Middle frontal gyrus (tissue), 1 donor: ENCODE results near the gene MGMT.

ENCODE experiments used
- DNase-seq: peaks from one replicate; pipeline ENCODE4 v3.0.0-alpha.2; 2015; ENCODE audit warnings: low spot score; ENCODE audit errors: extremely low spot score

Gene MGMT

DNA sequence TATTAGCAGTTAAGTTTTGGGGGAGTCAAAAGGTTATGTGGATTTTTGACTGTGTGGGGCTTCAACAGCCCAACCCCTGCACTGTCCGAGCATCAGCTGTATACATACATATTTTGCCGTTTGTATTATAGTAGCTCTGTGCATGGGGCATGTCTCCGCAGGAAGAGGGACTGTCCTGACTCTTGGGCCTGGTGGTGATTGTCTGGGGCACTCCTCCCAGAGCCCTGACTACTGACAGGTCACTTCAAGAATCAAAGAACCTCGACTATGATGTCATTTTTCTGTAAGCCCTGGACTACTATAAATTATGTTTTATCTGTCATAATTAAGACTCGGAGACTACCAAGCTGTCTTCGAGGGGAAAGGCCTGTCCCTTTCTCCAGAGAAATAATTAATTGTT is 51.8 kb downstream of the MGMT start:
- no peak for DNase-seq

DNA sequence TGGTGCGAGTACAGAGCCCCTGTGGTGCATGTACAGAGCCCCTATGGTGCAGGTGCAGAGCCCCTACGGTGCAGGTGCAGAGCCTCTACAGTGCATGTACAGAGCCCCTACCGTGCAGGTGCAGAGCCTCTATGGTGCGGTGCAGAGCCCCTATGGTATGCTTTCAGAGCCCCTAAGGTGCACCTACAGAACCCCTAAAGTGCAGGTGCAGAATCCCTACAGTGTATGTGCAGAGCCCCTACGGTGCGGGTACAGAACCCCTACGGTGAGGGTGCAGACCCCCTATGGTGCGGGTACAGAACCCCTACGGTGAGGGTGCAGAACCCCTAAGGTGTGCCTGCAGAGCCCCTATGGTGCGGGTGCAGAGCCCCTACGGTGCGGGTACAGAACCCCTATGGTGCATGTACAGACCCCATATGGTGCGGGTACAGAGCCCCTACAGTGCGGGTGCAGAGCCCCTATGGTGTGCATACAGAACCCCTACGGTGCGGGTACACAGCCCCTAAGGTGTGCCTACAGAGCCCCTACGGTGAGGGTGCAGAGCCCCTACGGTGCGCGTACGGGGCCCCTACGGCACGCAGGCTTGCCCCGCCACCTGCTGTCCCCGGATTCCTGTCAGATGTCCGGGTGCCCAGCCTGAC is 53.5 kb downstream of the MGMT start:
- no peak for DNase-seq

DNA sequence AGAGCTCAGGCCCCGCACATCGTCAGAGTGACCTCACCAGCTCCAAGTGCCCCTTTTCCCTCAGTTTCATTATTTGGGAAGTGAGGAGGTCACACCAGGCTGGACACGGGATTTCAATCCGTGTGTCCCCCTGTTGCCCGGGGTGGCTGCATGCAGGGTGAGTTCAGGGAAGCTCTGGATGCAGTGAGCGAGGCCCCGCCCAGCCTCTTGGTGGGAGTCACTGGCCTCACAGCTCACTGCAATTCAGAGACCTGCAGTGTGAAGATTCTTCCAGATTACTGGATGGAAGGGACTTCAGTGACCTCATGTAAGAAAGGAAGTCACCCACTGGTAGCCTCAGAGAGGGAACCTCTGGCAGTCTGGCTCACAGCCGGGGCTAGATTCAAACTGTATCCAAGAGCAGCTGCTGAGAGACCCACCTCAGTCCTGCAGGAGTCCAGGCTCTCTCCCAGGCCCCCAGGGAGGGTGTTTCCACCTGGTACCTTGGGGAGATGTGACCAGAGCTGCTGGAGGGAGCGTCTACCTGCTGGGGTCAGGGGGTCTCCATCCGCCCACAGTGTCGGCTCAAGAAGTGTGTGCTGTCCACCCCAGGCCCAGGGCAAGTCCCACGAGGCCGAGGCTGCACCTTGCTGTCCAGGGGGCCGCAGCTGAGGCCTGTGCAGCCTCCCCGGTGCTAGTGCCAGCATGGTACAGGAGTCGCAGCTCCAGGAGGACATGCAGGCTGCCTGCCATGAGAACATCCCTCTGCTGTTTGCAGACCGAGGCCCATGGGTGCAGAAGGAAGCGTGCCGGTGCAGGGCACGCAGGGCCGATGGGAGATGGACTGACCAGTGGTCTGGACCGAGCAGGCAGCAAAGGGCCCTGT is 54.4 kb downstream of the MGMT start:
- DNase-seq: no peak

DNA sequence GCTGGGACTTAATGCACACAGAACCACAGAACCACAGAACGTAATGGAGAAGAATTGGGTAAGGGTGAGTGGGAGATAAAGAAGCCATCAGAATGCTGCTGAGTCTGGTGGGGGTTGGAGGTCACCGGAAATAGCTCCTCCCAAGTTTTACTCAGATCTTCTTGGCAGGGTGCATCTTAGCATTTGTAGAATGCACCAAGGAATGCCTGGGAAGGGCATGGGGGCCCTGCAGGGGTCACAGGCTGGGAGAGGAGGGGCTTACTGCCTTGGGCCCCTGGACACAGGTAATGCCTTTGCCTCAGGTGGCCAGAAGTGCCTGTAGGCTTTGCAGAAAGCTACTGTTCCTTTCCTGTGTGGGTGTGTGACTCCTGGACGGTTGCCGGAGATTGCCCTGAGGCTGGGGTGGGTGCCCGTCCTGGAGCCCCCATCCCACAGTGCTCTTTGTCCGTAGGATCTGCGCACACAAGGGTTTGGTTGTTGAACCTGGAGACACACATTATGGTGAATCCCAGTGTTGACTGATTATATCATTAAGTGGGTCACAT is 55.1 kb downstream of the MGMT start:
- DNase-seq: no peak

DNA sequence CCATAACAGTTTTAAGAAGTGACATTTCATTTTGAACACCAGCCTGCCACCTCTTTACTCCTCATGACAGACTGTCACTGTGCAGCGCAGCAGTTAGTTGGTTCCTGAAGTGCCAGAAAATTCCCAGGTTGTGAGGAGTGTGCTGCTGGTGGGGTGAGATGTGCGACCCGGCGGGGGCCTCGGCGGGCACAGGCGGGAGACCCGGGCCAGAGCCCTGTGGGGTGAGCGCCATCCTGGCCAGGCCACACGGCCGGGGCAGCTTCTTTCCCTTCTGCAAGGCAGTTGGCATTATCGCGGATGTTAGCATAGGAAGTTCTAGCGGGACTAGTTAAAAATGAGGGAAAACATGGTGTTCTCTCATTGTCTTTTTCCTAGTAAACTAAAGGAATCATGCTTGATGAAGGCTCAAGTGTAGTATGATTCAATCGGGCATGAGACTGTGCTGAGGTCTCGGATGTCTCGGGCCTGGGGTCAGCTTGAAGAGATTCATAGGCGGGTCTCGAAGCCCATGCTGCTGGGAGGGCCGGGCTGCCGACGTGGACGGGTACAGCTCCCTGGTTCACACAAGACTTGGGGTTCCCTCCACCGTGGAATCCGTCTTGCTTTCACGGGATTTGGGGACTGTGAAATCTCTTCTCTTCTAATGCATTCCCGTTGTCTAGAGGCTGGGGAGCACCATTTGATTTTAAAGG is 56.1 kb downstream of the MGMT start:
- no peak for DNase-seq

DNA sequence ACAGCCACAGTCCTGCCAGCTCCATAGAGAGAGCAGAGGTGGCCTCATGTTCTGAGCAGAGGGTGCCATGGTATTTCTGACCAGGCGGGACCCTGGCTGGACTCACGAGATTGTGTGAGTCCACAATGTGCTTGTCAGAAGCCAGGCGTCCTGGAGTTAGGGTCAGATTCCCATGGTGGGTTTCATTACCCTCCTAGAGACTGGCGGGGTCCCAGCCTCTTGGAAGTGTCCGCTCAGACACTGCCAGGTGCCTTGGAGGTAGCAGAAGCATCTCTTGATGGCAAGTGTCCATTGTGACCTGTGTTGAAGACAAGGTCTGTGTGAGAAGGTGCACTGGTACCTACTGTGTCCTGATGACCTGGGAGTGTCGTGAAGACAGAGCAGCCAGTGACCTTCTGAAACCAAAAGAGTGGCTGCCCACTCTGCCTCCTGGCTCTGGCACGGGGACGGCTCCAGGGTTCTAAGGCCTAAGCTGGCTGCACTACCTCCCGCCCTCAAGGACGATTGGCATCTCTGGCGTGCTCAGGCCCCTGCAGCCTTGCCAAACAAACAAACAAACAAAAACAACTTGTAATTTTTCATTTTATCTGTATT is 56.8 kb downstream of the MGMT start:
- no peak for DNase-seq

DNA sequence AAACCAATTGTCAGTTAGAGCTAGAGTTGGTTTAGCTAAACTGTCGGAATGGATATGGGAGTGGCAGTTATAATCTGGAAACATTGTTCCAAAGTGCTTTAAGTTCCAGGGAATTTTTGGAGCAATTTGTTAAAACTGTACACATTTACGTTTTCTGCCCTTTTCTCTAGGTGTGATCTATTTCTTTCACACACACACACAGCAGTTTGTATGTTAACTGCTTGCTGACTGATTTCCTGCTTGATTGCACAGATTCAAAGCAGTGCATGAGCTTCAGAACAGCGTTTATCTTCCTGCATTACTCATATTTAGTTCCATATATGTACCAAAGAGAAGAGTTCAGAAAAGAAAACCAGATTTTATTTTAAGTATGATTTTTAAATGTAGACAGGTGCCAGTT is 57.9 kb downstream of the MGMT start:
- DNase-seq: no peak

DNA sequence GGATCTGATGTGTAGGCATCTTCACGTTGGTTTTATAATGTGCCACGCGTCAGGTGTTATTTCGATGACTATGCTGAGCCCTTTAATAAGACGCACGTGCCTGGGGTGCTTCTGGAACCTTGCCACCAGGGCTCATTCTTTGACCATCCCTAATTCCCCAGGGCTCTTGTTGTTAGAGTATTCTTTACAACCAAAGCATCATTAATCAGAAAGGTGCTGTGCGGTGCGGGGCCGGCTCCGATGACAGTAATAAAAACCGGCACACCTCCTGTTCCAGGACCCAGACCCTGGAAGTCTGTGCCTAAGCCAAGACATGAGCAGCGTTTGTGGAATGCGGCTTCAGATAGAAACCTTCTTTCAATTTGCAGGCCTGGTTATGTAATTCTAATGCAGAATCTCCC is 58.4 kb downstream of the MGMT start:
- DNase-seq: no peak

DNA sequence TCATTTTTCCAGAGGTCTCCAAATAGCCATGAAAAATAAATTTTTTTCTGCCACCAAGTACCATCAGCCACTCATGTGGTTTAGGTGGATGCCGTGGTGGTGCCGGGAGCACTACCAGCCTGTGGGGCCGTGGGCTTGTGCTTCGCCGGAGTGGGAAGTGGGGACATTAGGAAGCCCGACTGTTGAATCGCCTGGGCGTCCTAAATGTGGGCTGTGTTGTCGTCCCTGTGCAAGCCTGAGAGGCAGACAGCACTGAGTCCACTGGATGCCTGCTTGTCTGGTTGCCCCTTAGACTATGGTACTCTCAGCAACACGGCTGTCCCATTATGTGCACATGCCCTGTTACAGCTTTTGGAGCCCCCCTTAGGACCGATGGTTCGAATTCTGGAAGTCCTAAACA is 59.9 kb downstream of the MGMT start:
- DNase-seq: no peak

DNA sequence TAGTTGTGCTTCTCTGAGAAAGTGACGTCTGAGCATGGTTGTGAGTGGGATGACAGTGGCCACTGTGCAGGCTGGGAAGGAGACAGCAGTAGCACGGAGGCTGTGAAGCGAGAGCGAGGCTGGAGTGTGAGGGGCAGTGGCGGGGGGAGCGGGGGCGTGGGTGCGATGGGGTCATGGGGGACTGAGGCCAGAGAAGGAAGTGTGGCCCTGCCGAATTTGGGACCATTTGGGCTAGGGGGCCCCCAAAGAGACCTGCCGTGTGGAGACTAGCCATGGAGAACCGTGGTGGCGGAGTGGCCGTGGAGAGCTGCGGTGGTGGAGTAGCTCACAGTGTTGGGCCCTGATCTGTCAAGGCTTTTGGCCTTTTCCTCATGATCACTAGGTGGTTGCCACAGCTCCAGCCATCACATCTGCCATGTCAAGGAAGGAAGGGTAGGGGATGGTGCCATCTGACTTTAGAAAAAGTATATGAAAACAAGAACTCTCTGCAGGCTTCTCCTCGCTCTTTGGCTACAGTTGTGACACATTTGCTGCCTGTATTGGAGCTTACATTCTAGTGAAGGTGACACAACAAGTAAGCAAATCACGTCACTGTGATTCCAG is 61.4 kb downstream of the MGMT start:
- no peak for DNase-seq

DNA sequence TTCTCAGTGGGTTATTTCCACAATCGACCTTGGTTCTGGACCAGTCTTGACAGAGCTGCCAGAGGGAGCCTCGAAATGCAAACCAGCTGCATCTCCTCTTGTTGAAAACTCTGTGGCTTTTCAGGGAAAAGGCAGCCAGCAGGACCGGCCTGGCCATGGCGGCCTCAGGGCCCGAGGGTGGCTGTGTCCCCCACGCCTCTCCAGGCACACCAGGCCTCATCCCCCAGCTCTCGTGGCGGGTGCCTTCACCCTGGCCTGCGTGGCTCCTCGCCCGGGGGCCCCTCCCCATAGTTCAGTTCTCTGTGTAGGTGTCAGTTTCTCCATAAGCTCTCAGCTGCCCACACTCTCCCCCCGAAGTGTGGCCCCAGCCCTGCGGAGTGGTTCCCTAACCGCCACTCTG is 63.5 kb downstream of the MGMT start:
- no peak for DNase-seq

DNA sequence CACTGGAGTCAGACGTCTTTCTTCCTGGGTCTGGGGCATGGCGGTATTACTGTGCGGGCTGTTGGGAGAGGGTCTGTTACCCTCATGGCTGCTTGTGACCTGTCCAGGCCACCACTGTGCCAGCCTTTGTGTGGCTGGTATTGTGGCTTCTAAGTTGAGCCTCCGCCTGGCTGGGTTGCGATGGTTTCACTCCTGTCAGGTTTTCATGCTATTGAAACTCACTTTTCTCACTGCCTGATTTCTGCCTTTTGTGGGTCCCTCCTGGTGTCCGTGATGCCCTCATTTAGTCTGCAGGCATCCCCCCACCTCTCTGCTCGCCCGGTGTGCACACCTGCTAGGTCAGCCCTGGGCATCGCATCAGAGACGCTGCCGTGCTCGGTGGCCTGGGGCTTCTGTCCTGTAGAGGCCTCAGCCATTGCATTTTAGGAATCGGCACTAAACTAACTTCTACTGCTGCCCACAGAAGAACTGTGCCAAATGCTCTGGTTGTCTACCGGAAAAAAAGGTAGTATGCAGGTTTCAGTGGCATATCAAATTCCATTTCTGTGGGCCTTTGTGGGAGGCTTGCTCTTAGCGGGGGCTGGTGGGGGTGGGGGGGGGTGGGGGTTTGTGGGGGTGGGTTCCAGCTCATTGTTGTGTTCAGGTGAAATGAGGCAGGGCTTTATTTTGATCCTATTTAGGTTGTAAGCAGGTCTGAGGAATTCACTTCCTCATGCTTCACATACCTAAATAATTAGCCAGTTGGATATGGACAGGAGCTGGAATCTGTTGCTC is 64.3 kb downstream of the MGMT start:
- DNase-seq: no peak

DNA sequence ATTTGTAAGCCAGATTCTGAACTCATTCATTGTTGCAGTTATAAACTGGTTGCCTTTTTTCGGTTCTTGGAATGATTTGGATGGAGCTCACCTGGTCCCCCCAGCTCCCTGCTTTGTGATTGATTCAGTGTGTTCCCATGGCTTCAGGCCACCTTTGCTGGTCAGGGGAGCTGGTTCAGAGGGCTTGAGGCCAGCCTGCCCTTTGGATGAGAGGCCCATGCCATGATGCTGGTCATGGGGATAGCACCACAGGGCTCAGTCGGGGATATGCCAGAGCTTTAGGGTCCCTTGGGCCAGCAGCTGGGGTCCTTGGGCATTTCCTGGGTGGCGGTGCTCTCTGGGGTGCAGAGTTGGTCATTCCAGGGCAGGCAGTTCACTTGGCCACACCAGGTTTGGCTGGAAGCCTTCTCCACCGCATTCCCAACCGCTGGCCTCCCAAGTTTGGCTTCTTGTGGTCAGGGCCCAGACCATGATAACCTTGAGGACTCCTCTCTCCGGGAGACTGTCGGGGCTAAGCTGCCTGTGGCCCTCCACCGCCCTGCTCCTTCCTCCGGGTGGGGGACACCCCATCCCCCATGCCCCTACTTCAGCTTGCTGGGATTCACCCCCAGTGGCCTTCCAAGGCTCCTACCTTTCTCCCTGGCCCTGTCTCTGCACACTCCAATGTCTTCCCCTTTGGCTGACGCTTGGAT is 65.1 kb downstream of the MGMT start:
- DNase-seq: no peak

DNA sequence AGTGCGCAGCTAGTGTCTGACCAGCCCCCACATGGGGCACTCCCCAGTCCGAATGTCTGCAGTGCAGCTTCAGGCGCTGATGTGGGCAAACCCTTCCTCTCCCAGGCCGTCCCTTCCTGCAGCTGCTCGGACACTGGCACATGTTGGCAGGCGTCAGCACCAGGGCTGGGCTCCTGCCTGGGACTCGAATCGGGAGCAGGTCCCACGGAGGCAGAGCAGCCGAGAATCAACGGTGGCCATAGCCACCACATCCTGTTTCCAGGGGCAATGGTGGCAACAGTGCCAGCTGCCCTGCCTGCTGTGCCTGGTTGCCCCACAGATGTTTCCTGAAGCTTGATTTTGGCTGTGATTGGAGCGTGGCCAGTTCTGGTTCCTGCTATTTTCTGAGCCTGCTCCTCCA is 65.8 kb downstream of the MGMT start:
- DNase-seq: no peak

DNA sequence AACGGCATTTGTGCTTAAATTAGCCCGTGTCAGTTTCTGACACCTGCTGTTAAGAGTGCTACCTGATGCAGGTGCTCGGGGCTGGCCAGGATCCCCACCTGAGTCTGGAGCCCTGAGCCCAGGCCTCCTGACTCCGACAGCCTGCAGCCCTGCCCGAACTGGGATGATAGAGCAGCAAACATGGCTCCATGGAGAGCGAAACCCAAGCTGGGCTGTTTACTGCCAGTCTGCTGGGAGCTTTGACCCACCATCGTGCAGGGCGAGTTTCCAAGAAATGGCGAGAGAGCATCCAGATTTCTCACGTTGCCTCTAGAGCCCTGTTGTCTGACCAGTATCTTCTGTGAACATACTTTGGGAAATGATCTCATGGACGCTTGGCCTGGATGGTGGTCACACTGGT is 66.2 kb downstream of the MGMT start:
- DNase-seq: no peak

DNA sequence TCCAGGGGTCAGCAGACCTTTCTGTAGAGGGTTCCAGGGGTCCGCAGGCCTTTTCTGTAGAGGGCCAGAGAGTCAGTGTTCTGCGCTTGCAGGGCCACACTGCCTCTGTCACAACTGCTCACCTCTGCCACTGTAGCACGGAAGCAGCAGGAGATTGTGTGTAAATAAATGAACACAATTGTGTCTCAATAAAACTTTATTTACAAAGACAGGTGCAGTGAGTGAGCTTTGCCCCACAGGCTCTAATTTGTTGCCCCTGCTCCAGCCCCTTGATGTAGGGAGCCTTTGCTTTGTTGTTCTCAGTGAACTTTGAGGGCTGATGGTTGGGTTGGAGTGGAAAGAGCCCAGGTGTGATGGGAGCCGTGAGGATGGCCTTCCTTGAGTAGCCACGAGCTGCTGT is 67.8 kb downstream of the MGMT start:
- no peak for DNase-seq

DNA sequence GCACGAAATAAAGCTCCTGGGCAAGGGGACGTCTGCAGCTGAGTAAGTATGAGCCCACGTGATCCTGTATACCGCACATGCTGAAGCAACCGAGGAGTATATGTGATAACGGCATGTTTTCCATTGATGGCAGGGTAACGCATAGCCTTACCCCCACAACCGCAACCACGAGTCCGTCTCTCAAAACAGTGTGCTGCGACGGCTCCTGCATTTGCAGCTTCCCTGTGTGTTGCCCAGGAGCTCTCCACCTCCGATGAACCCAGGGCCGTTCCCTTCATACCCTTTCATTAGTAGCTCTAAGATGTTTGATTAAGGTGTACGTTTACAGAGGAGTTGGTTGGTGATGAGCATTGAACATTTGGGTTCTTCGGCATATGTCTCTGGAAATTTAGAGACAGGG is 69.3 kb downstream of the MGMT start:
- no peak for DNase-seq

DNA sequence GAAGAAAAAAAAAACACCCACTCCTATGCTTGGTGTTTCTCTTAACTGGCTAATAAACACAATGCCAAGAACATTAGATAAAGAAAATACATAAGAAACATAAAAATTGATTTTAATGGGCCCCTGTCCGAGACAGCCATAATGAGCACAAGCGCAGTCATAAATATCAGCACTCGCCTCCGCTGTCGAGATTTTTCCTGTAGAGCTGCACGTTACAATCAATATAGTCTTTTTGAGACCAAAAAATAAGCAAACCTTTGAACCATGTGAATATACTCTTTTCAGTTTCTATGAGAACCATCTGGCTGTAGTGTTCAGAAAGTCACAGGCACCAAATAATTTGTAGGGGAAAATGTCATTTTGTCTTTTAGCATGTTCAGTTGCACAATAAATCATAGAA is 70.1 kb downstream of the MGMT start:
- DNase-seq: no peak

DNA sequence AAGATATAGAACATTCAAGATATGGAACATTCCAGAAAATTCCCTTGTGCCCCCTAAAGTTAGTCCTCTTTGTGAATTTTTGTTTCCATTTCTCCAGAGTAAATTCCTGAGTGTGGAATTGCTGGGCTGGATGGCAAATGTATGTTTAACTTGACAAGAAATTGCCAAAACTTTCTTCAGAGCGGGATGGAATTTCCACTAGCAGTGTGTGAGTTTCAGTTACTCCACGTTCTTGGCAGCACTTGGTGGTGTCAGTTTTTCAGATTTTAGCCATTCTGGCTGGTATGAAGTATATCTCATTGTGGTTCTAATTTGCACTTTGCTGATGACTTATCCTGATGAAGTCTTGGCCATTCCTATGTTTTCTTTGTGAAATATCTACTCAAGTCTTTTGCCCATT is 71.2 kb downstream of the MGMT start:
- no peak for DNase-seq

DNA sequence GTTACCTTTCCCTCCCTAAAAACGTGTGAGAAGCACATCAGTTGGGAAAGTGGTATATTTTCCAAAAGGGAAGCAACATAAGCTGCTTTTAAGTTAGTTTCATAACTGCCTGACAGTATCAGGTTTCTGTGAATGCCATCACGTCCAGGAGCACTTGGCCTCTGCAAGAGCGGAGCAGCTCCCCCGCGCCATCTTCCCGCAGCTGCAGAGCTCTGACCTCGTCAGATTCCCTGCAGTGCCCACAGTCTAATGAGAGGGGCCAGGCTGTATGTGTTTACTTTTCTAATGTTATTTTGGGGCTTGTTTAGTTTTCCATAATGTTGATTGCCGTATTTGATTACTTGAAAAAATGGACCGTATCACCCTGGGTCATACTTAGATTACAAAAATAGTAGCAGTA is 74.2 kb downstream of the MGMT start:
- no peak for DNase-seq
